HepG2 (cell line): ENCODE data around the gene PXMP4. TPM values are rescaled to one million over a fixed set of nuclear protein-coding genes. Genes with fewer than 3 reads are reported as not detected.

Experiments used
- FOXP1 ChIP-seq, 2 experiments: fragments of 450-650 bp in 1 of 2; IDR thresholded peaks; 2 replicates each; pipeline ENCODE4 v1.6.1; 2017 to 2018; ENCODE audit warnings: antibody characterized with exemption in 1 of 2
- GATA4 ChIP-seq: sonication (generic); IDR thresholded peaks from 2 replicates; pipeline ENCODE4 v1.6.1; 2016; ENCODE audit warnings: antibody characterized with exemption, low read depth, borderline replicate concordance
- HMGXB4 ChIP-seq, 2 experiments: sonication (generic) in 1 of 2; formaldehyde crosslinking in 1 of 2; IDR thresholded peaks; 2 replicates each; pipeline versions ENCODE4 v1.4.0 to v1.6.1; 2018 to 2020; ENCODE audit warnings: missing genetic modification reagents in 2 of 2, borderline replicate concordance in 1 of 2, low read depth in 1 of 2, mild to moderate bottlenecking in 1 of 2, missing biosample characterization in 1 of 2
- JUND ChIP-seq: sonication (generic); formaldehyde crosslinking; IDR thresholded peaks from 2 replicates; pipeline ENCODE4 v1.8.0; 2022; ENCODE audit warnings: mild to moderate bottlenecking, missing genetic modification reagents
- MBNL3 ChIP-seq: fragments of 250-450 bp; sonication (Bioruptor Pico); conservative IDR thresholded peaks from 2 replicates; pipeline ENCODE4 v1.8.0; 2022; ENCODE audit warnings: mild to moderate bottlenecking, inconsistent platforms
- MEIS1 ChIP-seq: sonication (generic); formaldehyde crosslinking; IDR thresholded peaks from 2 replicates; pipeline ENCODE4 v1.9.0; 2021; ENCODE audit warnings: mild to moderate bottlenecking, missing genetic modification reagents, moderate library complexity, borderline replicate concordance
- NR2F1 ChIP-seq, 2 experiments: fragments of 450-650 bp in 1 of 2; formaldehyde crosslinking in 1 of 2; IDR thresholded peaks; 2 replicates each; pipeline versions ENCODE4 v1.5.0 to v1.6.1; 2016 to 2020; ENCODE audit warnings: mild to moderate bottlenecking in 1 of 2, missing compliant biosample characterization in 1 of 2, missing genetic modification reagents in 1 of 2, moderate library complexity in 1 of 2
- ZNF12 ChIP-seq: sonication (generic); formaldehyde crosslinking; IDR thresholded peaks from 2 replicates; pipeline ENCODE4 v1.5.0; 2020; ENCODE audit warnings: missing genetic modification reagents
- ZNF687 ChIP-seq: sonication (generic); formaldehyde crosslinking; IDR thresholded peaks from 2 replicates; pipeline ENCODE4 v1.5.1; 2020; ENCODE audit warnings: mild to moderate bottlenecking, missing genetic modification reagents, moderate library complexity
- ZNF749 ChIP-seq: sonication (generic); formaldehyde crosslinking; IDR thresholded peaks from 2 replicates; pipeline ENCODE4 v1.8.0; 2022; ENCODE audit warnings: mild to moderate bottlenecking, missing genetic modification reagents, moderate library complexity, borderline replicate concordance
- polyA plus RNA-seq, 8 experiments: library from polyadenylated mRNA; depleted of rRNA in 3 of 8; stranded (reverse) in 7 of 8; unstranded in 1 of 8; fragments of >200 nt; fragmentation: Illumina TruSeq in 4 of 8; extraction: Trizol in 4 of 8; gene quantifications; 2 replicates each; pipeline versions ENCODE4 v1.2.1 to v1.2.3, GENCODE V29; 2011 to 2016; ENCODE audit warnings: low read depth in 4 of 8, missing spikeins in 1 of 8, mixed read lengths in 1 of 8; ENCODE audit not compliant: insufficient read depth in 1 of 8
- total RNA-seq, 5 experiments: library from RNA; depleted of rRNA; stranded (reverse); fragments of >200 nt; fragmentation: Illumina TruSeq; extraction: Trizol; gene quantifications; 2 replicates each; pipeline ENCODE4 v1.2.3, GENCODE V29; 2016; ENCODE audit warnings: low read depth in 1 of 5
- TF ChIP-seq, protein P1 (sequence below): IDR thresholded peaks from 2 replicates; pipeline ENCODE4 v1.6.1; 2016; ENCODE audit warnings: missing compliant biosample characterization, missing genetic modification reagents, borderline replicate concordance
- TF ChIP-seq, protein P2 (sequence below): sonication (generic); formaldehyde crosslinking; IDR thresholded peaks from 2 replicates; pipeline ENCODE4 v1.4.0; 2020; ENCODE audit warnings: mild to moderate bottlenecking, missing genetic modification reagents
- TF ChIP-seq, protein P3 (sequence below): sonication (generic); formaldehyde crosslinking; IDR thresholded peaks from 2 replicates; pipeline ENCODE4 v1.4.0; 2020; ENCODE audit warnings: missing genetic modification reagents

Gene PXMP4
- total and polyA plus RNA-seq, 2 of the 13 experiments (the other 11 are each of a cell fraction or from before 2014, with no cell fraction given): not detected

GRCh38 chr20:33673410-33674293 lies 46.5 kb downstream of the PXMP4 start (continued):
- TF ChIP-seq, protein P1, sequence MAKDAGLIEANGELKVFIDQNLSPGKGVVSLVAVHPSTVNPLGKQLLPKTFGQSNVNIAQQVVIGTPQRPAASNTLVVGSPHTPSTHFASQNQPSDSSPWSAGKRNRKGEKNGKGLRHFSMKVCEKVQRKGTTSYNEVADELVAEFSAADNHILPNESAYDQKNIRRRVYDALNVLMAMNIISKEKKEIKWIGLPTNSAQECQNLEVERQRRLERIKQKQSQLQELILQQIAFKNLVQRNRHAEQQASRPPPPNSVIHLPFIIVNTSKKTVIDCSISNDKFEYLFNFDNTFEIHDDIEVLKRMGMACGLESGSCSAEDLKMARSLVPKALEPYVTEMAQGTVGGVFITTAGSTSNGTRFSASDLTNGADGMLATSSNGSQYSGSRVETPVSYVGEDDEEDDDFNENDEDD (CRISPR knock-in tag): 0 out of 2 replicates have a peak, but pooled peaks have one; percentile 7
- TF ChIP-seq ZNF749 (peak; percentile 65; the same call in 1 of the 2 replicates), MEIS1 (CRISPR knock-in tag) (peak; percentile 35; the same call in 1 of the 2 replicates), MBNL3 (CRISPR knock-in tag) (no peak), JUND (peak; percentile 42; the same call in 1 of the 2 replicates), NR2F1 (CRISPR knock-in tag; IDR thresholded peaks at IDR 0.05) (peak; percentile 15 to 36; a peak in 1 of 4 replicates), GATA4 (no peak), FOXP1 (IDR thresholded peaks at IDR 0.05) (no peak), FOXP1 (CRISPR knock-in tag; IDR thresholded peaks at IDR 0.05) (no peak), ZNF12 (CRISPR knock-in tag) (no peak), ZNF687 (CRISPR knock-in tag) (peak; percentile 42; the same call in 1 of the 2 replicates), HMGXB4 (CRISPR knock-in tag; IDR thresholded peaks at IDR 0.05; ENCODE audit: borderline replicate concordance in 1 of 2, low read depth in 1 of 2) (peak in 1 of 2 experiments; percentile 46; a peak in 3 of 4 replicates)
- TF ChIP-seq, protein P2, sequence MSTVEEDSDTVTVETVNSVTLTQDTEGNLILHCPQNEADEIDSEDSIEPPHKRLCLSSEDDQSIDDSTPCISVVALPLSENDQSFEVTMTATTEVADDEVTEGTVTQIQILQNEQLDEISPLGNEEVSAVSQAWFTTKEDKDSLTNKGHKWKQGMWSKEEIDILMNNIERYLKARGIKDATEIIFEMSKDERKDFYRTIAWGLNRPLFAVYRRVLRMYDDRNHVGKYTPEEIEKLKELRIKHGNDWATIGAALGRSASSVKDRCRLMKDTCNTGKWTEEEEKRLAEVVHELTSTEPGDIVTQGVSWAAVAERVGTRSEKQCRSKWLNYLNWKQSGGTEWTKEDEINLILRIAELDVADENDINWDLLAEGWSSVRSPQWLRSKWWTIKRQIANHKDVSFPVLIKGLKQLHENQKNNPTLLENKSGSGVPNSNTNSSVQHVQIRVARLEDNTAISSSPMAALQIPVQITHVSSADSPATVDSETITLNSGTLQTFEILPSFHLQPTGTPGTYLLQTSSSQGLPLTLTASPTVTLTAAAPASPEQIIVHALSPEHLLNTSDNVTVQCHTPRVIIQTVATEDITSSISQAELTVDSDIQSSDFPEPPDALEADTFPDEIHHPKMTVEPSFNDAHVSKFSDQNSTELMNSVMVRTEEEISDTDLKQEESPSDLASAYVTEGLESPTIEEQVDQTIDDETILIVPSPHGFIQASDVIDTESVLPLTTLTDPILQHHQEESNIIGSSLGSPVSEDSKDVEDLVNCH (CRISPR knock-in tag): no peak
- TF ChIP-seq, protein P3, sequence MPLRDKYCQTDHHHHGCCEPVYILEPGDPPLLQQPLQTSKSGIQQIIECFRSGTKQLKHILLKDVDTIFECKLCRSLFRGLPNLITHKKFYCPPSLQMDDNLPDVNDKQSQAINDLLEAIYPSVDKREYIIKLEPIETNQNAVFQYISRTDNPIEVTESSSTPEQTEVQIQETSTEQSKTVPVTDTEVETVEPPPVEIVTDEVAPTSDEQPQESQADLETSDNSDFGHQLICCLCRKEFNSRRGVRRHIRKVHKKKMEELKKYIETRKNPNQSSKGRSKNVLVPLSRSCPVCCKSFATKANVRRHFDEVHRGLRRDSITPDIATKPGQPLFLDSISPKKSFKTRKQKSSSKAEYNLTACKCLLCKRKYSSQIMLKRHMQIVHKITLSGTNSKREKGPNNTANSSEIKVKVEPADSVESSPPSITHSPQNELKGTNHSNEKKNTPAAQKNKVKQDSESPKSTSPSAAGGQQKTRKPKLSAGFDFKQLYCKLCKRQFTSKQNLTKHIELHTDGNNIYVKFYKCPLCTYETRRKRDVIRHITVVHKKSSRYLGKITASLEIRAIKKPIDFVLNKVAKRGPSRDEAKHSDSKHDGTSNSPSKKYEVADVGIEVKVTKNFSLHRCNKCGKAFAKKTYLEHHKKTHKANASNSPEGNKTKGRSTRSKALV: no peak
